GM19099 (cell line): ENCODE measurements around the gene ADAM17.

Experiments used
- POLR2A ChIP-seq: IDR thresholded peaks from 3 replicates; pipeline ENCODE4 v1.6.1; 2011; ENCODE audit warnings: low read depth; ENCODE audit not compliant: insufficient read length; ENCODE audit errors: extremely low read depth

Gene ADAM17

DNA sequence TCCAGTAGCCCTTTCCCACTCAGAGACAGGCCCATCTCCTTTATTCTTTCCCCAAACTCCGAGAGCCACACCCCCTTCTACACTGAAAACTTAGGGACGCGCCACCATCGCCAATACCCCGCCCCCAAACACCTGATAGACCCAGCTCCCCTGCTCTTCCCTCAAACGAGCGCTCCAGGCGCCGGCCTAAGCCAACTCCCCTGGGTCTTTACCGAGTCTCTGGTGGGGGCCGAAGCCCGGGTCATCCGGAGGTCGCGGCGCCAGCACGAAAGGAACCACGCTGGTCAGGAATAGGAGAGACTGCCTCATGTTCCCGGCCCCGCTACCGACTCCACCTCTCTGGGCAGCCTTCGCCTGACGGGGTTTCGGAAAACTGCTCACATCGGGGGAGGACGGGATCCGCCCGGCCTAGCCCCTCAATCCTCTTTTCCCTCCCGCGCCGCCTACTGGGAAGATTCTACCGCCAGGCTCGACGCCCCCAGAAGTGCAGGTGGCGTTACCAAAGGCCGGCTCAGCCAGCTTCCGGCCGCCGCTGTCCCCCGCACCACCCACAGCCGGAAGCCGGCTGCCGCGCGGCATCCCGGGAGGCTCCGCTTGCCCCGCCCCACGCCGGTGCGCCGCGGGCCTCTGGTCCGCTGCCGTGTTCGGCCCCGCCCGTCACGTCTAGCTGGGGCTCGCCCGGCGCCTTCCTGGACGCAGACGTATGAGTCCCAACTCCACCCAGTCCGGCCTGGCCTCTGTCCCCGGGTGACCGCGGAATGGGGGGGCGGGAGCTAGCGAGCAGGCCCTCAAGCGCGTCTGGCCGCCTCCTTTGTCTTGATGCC is at the start of gene ADAM17:
Gene ADAM17, minus strand, starts transcription at position 534 of the 824 bp plus-strand sequence. Its CDS starts 225 bp downstream, at position 309.
- TF ChIP-seq POLR2A, result peak; percentile 96

DNA sequence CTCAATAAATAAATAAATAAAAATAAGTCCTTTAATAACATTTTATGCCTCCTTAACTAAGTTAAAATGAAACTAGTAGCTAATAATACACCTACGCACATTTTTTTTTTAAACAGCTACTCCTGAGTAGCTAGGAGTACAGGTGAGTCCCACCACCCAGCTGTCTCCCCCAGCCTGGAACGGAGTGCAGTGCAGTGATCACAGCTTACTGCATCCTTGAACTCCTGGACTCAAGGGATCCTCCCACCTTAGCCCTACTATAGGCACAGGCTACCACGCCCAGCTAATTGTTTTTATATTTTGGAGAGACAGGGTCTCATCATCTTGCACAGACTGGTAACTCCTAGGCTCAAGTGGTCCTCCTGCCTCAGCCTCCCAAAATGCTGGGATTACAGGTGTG is 46.8 kb upstream of the ADAM17 start:
- TF ChIP-seq POLR2A, result no peak

DNA sequence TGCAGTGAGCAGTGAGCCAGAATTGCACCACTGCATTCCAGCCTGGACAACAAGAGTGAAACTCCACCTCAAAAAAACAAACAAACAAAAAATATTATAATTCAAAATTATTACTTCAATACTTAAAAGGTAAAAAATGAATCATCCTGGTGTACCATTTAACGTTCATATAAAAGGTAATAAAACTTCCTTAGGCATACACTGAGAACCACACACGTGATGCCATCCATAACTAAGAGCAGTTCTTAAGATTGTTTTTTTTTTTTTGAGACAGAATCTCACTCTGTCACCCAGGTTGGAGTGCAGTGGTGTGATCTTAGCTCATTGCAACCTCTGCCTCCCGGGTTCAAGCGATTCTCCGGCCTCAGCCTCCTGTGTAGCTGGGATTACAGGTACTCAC is 45.8 kb upstream of the ADAM17 start:
- no peak for TF ChIP-seq POLR2A

DNA sequence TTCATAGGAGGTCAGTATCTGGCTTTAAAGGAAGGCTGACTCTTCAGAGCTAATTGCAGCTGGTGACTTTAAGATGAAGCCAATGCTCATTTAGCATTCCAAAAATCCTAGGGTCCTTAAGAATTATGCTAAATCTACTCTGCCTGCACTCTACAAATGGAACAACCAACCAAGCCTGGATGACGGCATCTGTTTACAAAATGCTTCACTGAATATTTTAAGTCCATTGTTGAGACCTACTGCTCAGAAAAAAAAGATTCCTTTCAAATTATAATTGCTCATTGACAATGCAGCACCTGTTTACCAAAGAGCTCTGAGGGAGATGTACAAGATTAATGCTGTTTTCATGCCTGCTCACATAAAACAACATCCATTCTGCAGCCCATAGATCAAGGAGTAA is 43.8 kb upstream of the ADAM17 start:
- no peak for TF ChIP-seq POLR2A

DNA sequence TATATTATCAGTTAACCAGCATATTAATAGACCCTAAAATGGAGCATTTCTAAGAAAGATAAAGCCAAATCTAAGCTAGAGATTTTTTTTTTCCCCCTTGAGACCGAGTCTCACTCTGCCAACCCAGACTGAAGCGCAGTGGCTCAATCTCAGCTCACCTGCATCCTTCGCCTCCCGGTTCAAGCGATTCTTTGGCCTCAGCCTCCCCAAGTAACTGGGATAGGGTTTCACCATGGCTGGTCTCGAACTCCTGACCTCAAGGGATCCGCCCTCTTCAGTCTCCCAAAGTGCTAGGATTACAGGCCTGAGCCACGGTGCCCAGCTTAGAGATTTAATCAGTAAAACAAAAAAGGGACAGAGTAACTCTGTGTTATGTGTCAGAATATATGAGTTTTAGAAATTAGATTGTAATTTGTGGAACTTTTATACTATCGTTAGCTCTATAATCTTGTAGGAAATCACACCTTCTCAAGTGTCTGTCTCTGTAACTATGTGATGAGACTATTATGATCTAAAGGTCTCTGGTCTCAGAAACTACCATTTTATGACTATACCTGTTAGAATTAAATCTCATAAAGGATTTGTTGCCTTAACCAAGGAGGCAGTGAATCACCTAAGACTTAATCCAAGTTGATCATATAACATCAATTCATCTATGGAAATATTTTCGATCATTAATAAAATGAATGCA is 41.1 kb upstream of the ADAM17 start:
- TF ChIP-seq POLR2A, result no peak

DNA sequence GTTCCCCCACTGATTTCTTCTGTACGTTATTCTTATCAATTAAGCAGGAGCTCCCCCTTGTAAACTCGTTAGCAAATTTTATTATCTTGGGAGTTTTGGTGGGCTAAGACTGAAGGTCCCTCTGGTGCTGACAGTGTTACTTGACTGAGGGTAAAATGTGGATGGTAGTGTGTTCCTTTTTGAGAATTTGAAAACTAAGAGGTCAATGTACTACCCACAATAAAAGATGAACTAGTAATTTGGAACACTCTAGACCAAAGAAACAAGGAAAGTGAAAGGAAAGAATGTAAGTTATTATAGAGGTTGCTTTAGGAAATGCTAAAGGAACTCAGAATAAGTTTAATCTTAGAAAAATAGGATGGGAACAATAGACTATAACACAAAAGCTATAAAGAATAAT is 40.1 kb upstream of the ADAM17 start:
- TF ChIP-seq POLR2A, result no peak

DNA sequence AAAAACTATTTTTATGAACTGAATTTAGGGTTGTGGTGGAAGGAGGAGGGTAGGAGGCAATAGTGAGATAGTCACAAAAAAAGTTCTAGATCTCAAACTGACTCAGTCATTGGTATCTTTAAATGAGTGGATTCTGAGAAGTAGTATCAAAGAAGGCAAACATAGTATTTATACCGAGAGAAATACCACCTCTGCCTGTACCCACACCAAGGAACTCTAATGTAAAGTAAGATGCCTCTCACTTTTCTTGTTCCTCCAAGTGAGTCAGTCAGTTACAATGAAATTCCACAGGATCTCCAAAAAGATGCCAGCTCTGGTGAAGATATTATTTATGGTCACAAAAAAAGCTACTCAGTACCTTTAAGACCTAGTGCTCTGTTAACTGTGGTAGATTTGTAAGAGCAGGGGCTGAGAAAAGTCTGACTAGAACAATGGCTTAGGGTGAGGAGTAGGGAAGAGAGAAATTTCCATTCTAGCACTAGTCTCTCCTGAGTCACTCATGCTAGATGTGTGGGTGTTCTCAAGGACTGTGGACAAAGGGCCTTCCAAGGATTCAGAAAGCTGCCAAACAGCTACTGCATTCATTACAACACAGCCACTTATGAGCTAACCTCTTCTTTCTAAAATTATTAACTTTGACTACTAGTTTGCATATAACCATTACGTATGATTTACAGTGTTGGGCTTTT is 38.9 kb upstream of the ADAM17 start:
- TF ChIP-seq POLR2A, result no peak

DNA sequence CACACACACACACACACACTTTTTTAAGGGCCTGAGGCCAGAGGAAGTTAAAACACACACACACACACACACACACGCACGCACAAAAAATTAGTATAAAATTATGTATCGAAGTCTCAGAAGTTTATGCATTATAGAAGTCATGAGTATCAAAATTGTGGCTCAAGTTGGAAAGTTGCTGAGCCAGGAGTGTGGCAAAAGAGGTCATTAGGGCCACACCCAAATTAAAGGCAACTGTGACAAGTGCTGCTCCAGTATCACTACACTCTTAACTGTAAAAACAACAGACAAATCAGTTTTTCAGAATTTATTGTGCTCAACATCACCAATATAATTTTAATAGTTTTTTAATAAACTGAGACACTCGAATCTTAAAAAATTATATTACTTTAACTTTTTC is 38.3 kb upstream of the ADAM17 start:
- TF ChIP-seq POLR2A, result no peak

DNA sequence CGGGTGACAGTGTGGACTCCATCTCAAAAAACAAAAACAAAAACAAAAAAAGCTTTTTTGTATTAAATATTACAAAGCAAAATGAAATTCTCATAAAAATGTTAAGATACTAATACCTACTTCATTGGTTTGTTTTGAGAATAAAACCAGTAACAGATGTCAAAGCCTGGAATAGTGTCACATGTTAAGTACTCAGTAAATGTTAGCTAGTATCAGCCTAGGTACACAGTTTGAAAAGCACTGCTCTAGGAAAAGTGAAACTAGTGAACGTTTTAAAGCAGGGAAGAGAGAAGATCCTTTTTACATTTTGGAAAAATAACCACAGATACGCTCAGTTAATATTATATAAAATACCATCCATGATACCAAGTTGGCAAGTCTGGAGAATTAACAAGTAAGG is 37.1 kb upstream of the ADAM17 start:
- no peak for TF ChIP-seq POLR2A

DNA sequence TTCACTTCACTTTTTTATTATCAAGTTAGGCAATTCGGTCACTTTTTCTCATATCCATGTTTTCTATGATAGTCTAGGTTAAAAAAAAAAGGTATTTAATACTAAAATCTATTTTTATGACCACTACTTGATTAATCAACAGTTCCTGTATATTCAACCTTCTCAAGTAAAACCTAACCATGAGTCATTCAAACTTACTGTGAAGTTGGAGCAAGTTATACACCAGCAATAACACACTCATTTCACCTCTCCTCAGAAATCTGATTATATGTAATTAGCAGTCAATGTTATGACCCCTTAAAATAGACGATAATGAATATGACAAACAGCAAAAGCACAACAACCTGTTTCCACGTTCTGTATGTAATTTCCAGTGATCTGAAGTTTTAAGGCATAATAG is 35.0 kb upstream of the ADAM17 start:
- TF ChIP-seq POLR2A, result no peak

DNA sequence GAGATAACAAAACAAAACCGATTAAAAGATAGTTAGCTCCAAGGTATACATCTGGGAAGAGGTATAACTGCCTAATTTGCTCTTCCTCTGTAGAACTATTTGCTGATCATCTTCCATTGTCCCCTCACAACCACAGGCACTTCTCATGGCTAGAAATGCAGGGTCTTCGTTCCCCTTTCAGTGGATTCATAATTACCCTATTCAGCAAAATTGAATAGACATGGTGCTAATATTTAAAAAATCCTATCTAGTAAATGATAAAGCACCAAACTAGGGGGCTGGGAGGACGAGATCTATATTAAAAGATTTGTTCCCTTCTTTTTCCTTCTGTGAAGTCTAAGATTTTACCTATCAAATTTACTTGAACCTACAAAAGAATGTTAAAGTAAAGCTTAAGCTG is 30.8 kb upstream of the ADAM17 start:
- no peak for TF ChIP-seq POLR2A

DNA sequence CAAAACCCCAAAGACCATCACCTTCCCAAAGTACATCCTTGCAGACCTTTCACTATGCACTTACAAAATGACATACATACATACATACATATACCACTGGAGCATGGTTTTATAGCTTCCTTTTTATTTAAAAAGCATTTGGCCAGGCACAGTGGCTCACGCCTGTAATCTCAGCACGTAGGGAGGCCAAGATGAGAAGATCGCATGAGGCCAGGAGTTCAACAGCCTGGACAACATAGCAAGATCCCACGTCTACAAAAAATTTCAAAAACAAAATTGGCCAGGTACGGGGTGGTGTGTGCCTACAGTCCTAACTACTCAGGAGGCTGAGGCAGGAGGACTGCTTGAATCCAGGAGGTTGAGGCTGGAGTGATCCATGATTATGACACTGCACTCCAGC is 29.9 kb upstream of the ADAM17 start:
- no peak for TF ChIP-seq POLR2A

DNA sequence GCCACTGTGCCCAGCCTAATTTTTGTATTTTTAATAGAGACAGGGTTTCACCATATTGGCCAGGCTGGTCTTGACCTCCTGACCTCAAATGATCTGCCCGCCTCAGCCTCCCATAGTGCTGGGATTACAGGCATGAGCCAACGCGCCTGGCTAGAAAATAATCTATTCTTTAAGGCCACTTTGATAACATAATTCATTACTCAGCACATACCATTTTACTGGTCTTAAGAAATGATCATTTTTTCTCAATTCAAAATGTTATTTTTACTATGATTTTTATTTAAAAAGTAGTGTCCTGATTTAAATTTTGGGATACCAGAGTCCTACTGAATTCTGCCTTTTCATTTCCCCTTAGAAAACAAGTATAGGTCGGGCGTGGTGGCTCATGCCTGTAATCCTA is 27.0 kb upstream of the ADAM17 start:
- no peak for TF ChIP-seq POLR2A

DNA sequence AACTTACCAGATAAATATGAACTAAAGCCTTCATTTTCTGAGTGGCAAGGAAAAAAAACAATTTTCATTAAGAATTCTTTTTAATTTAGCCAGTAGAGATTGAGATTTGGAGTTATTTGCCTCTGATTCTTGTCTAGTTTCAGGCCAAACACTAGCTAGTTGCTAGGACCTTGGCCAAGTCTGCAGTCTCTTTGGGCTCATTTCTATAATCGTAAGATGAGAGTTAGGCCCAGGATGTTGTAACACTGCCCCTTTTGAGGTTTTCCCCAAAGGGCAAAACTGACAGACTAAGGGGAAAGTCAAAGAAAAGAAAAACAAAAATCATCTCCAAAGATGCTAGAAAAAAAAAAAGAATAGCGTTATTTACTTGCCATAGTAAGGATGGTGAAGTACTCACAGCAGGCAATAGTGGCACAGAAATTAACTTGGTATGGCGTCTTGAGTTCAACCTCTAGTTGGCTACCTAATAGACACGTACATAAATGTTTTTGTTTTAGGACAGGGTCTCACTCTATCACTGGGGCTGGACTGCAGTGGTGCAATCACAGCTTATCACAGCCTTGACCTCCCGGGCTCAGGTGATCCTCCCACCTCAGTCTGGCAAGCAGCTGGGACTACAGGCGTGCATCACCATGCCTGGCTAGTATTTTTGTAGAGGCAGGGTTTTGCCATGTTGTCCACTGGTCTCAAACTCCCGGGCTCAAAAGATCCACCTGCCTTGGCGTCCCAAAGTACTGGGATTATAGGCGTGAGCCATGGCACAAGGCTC is 23.0 kb upstream of the ADAM17 start:
- no peak for TF ChIP-seq POLR2A

DNA sequence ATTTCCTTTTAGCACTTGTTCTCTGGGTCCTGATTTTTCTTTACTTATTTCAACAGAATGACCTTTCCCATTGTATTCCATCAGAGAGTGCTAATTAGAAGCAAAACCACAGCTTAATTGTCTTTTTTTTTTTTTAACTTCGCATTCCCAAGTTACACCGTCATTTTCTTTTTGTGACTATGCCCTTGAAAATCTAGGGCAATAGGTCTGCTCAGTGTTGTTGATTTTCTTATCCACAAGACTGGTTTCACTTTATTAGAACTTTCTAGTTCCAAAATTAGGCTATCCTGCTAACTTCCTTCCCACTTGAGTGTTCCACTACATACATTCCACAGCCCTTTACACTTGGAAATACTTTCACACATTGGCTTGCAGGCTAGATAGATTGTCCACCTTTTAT is 18.7 kb upstream of the ADAM17 start:
- TF ChIP-seq POLR2A, result no peak
